GM21381 (cell line): ENCODE measurements around the gene SUFU.
"Not testable (repeated sequence)": the region's sequence is repeated elsewhere in the genome, so short reads cannot be mapped to it uniquely, and the experiment has no call there.

ENCODE experiments used
- ATAC-seq: cut with Tn5 transposase; IDR thresholded peaks from one replicate; pipeline ENCODE4 v1.9.1; 2021; ENCODE audit warnings: mild to moderate bottlenecking, moderate library complexity; ENCODE audit not compliant: unreplicated experiment

Gene SUFU

DNA sequence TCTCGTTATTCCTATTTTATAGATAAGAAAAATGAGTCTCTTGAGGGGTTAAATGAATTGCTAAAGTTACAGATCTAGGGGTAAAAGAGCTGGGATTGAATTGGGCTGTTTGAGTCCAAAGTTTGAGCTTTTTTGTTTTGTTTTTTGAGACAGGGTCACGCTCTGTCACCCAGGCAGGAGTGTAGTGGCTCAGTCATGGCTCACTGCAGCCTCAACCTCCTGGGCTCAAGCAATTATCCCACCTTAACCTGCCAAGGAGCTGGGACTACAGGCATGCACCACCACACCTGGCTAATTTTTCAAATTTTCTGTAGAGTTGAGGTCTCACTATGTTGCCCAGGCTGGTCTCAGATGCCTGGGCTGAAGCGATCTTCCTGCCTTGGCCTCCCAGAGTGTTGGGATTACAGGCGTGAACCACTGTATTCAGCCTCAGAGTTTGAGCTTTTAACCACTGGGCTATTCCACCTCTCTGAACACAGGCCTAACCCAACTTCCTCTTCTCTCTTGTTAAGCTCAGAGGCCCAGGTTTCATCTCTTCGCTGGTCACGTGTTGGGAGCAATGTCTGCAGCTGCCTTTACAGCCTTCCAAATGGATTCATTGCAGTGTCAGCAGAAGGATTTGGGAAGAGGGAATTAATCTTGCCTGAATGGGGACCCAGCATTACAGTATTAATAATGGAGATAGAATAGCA lies 8.0 kb downstream of the SUFU start:
- peak; percentile 78 for ATAC-seq

GRCh38 chr10:102514487-102515311 lies 10.9 kb downstream of the SUFU start:
- ATAC-seq = no peak

DNA sequence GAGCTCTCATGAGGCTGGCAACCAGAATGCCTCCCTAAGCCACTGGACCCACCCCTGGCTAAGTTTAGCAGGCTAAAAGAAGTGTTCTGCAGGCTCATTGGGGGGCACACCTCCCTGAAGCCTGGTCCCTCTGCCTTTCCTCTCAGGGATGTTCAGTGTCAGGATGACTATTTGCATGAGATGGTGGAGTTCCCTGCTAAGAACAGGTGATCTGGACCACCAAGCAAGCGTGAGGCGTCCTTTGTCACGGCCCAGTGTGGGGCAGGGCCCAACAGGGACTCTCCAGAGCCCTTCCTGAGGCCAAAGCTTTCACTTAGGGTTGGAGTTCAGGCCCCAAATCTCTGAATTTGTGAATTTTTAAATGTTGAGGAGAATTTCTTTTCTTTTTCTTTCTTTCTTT lies 12.0 kb downstream of the SUFU start:
- no peak for ATAC-seq

DNA sequence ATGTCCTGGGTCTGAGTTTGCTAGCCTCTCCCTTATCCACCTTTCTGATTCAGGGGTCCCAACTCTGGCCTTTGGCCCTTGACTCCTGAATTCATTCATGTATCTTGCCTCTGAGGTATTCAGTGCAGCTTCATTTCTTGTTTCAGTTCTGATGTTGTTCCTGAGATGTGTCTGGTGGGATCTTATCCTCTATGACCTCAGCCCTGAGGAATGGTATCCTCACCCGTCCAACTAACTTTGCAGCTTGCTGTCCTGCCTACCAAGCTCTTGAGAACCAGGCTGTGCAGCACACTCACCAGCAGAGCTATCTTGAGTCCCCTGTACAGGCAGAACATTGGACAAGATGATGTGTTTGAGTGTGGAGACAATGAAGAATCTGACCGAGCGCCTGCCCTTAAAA lies 13.8 kb downstream of the SUFU start:
- ATAC-seq = no peak

DNA sequence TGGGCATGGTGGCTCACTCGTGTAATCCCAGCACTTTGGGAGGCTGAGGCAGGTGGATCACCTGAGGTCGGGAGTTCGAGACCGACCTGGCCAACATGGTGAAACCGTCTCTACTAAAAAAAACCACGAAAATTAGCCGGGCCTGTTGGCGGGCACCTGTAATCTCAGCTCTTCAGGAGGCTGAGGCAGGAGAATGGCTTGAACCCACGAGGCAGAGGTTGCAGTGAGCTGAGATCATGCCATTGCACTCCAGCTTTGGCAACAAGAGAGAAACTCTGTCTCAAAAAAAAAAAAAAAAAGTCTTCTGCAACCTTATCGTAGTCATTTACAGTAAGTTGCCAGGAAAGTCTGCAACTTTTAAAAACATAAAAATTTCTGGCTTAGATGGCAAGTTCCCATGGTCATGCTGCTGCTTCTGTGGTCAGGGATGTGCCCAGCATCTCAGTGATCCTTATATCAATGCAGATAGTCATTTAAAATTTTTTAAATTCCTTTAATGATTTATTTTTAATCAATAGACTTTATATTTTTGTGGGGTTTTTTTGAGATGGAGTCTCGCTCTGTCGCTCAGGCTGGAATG lies 15.6 kb downstream of the SUFU start:
- no peak for ATAC-seq

- ATAC-seq = no peak
Measured at GRCh38 chr10:102522874-102523249, 19.1 kb downstream of the SUFU start.

GRCh38 chr10:102523250-102524029 lies 19.7 kb downstream of the SUFU start:
- no peak for ATAC-seq

GRCh38 chr10:102524746-102525145 lies 21.0 kb downstream of the SUFU start:
- no peak for ATAC-seq

- ATAC-seq = no peak
Measured at GRCh38 chr10:102527546-102527945, 23.8 kb downstream of the SUFU start.

DNA sequence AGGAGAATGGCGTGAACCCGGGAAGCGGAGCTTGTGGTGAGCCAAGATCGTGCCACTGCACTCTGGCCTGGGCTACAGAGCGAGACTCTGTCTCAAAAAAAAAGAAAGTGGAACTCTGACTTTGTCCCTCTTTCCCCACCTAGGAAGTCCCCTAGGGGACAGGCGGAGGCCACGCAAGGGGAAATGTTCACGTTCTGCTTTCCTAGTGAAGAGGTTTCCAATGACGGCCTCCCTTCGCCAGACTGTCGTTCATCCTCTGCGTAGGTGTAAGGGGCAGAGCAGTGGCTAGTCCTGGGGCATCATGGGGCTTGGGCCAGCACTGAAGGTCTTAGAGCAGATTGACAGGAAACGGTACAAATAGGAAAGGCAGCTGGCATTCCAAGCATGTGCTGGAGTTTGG lies 30.6 kb downstream of the SUFU start:
- no peak for ATAC-seq

GRCh38 chr10:102534966-102535365 lies 31.2 kb downstream of the SUFU start:
- ATAC-seq = not testable (repeated sequence)

GRCh38 chr10:102535481-102536147 lies 31.8 kb downstream of the SUFU start:
- no peak for ATAC-seq

DNA sequence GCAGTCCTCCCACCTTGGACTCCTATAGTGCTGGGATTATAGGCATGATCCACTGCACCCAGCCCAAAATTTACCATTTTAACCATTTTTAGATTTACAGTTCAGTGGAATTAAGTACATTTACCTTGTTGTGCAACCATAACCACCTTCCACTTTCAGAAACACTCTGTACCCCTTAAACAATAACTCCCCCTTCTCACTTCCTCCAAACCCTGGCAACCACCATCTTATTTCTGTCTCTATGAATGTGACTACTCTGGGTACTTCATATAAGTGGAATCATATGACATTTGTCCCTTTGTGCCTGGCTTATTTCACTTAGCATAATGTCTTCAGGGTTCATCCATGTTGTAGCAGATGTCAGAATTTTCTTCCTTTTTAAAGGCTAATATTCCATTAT lies 33.6 kb downstream of the SUFU start:
- peak; percentile 44 for ATAC-seq

- ATAC-seq = no peak
Measured at GRCh38 chr10:102537948-102538347, 34.2 kb downstream of the SUFU start.

GRCh38 chr10:102538811-102539210 lies 35.0 kb downstream of the SUFU start:
- no peak for ATAC-seq

DNA sequence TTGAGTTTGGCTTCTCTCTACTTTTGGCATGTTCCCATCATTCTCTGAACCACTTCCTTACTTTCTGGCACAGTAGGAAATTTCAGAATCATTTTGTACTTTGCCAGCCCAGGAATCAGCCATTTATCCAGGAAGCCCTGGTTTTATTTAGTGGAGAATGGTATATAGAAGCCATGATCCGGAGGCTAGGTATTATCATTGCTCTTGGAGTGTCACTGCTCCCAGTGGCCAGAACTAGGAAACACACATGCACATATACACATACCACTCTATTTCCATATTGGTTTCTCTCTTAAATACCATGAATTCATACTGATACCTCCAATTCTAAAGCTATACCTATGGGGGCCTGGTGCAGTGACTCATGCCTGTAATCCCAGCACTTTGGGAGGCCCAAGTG lies 36.3 kb downstream of the SUFU start:
- peak; percentile 56 for ATAC-seq

DNA sequence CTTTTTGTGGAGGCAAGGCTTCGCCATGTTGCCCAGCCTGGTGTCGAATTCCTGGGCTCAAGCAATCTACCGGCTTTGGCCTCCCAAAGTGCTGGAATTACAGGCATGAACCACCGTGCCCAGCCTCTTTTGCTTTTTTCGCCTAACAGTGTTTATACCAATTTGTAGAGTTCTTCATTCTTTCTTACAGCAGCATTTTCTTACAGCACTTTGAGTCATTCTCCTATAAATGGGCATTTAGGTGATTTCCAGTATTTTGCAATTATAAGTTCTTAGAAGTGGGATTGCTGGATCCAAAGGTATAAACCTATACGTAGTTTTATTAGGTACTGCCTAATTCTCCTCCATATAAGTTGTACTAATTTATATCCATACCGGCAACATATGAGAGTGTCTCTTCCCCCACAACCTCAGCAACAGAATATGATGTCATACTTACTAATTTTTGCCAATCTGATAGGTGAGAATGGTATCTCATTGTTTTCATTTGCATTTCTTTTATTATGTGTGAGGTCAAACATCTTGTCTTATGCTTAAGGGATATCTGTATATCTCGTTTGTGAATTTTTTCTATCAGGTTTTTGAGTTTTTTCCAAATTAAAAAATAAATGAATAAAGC lies 39.1 kb downstream of the SUFU start:
- ATAC-seq = no peak

- ATAC-seq = no peak
Measured at GRCh38 chr10:102545265-102545871, 41.6 kb downstream of the SUFU start.

- no peak for ATAC-seq
Measured at GRCh38 chr10:102545997-102546396, 42.2 kb downstream of the SUFU start.
